Activated gamma-delta T cell (primary cell): ENCODE measurements around the gene RABL2A.
"Not testable (repeated sequence)": the region's sequence is repeated elsewhere in the genome, so short reads cannot be mapped to it uniquely, and the experiment has no call there.

Source experiments
- DNase-seq: peaks from one replicate; lab custom pipeline; 2025; lab: John Stamatoyannopoulos, UW

RABL2A gene

GRCh38 chr2:113679457-113679856 is 52.4 kb downstream of the RABL2A start:
- DNase-seq, result no peak

DNA sequence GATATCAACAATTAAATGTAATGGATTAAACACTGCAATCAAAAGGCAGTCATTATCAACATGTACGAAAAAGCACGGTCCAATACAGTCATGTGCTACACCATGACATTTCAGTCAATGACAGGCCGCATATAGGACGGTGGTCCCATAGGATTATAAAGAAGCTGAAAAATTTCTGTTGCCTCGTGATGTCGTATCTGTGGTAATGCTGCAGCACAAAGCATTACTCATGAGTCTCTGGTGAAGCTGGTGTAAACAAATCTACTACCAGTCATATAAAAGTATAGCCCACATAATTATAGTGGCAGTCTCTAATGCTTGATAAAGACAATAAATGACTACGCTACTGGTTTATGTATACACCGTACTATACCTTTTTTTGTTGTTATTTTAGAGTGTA is 58.4 kb downstream of the RABL2A start:
- DNase-seq, result no peak

DNA sequence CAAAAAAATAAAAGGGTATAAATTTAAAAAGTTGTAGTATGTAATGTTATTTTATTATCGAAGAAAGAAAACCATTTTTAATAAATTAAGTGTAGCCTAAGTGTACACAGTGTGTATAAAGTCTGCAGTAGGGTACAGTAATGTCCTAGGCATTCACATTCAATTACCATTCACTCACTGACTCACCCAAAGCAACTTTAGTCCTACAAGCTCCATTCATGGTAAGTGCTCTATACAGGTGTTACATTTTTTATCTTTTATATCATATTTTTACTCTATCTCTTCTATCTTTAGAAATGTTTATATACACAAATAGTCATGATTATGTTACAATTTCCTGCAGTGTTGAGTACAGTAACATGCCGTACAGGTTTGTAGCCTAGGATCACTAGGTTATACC is 59.5 kb downstream of the RABL2A start:
- no peak for DNase-seq

GRCh38 chr2:113690871-113691270 is 63.8 kb downstream of the RABL2A start:
- DNase-seq, result not testable (repeated sequence)
